Activated naive CD8-positive, alpha-beta T cell treated with anti-CD3 and anti-CD28 coated beads for 36 hours (primary cell): ENCODE measurements around the gene ITPR3. TPM values are rescaled to one million over a fixed set of nuclear protein-coding genes. Genes with fewer than 3 reads are reported as not detected.

Experiments used
- DNase-seq: peaks from one replicate; pipeline ENCODE4 v3.0.0; 2021
- H3K27ac Mint-ChIP-seq: one replicate; pipeline ENCODE4 v1.8.0; 2022; ENCODE audit warnings: mild to moderate bottlenecking, moderate library complexity, mixed read lengths
- H3K27me3 Mint-ChIP-seq: one replicate; pipeline ENCODE4 v1.8.0; 2022; ENCODE audit warnings: mild to moderate bottlenecking, mixed read lengths
- H3K36me3 Mint-ChIP-seq: one replicate; pipeline ENCODE4 v1.8.0; 2021; ENCODE audit warnings: mild to moderate bottlenecking, mixed read lengths
- H3K4me1 Mint-ChIP-seq: one replicate; pipeline ENCODE4 v1.8.0; 2021; ENCODE audit warnings: mixed read lengths
- H3K4me3 Mint-ChIP-seq: one replicate; pipeline ENCODE4 v1.8.0; 2022; ENCODE audit warnings: mild to moderate bottlenecking, moderate library complexity, mixed read lengths
- H3K9me3 Mint-ChIP-seq: one replicate; pipeline ENCODE4 v1.8.0; 2022; ENCODE audit warnings: mixed read lengths
- total RNA-seq, 2 experiments: library from RNA; stranded (reverse); gene quantifications; one replicate each; pipeline ENCODE4 v1.2.3, GENCODE V29; 2021

Gene ITPR3
- total RNA-seq, 2 experiments from 2014 or later = 35.5 to 36.6 TPM

DNA sequence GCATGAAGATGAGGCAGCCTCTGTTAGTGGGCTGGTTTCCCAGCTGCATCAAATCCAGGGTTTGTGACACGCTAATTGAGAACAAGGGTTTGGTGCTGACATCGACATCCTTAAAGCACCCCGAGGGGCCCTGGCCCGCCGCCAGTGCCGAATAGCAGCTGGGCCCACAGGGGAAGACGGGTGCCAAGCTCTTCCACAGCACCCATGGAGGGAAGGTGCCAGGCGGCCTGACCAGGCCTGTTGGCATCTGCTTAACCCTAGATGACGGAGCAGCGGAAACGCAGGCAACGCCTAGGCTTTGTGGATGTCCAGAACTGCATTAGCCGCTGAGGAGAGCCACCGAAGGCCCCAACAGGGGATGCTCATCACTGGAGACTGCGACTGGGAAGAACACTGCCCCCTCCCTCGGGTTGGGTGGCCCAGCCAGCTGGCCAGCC, 74.3 kb downstream of the ITPR3 start:
- Mint-ChIP-seq H3K27ac (peak overlapping the region; percentile 83), H3K36me3 (peaks cover 44% of the 10 kb centered on the region), H3K27me3 (no peaks in the 10 kb centered on the region), H3K9me3 (no peaks in the 10 kb centered on the region), H3K4me3 (no peak overlapping the region), H3K4me1 (peaks cover 63% of the 10 kb centered on the region)
- DNase-seq = no peak

DNA sequence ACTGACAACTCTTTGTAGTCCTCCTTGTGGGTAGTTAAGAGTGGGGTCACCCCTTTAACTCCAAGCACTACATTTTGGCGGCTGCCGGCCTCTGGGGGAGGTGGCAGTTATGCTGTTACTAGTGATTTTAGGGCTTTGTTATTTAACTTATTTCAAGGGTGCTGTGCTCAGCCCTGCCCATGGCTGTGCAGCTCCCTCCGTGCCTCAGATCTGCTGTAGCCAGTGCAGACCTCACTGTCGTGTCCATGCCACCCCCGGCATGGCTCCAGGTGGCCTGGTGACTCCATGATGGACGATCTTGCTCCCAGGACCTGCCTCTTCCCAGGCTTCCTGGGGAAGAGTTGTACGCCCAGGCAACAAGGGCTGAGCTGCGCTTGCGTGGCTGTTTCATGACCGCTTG, 75.0 kb downstream of the ITPR3 start:
- peaks cover 63% of the 10 kb centered on the region for H3K4me1 Mint-ChIP-seq
- no peaks in the 10 kb centered on the region for H3K27me3 Mint-ChIP-seq
- no peak for DNase-seq
- H3K27ac Mint-ChIP-seq = peak overlapping the region; percentile 83
- H3K4me3 Mint-ChIP-seq = no peak overlapping the region
- H3K36me3 Mint-ChIP-seq = peaks cover 41% of the 10 kb centered on the region
- H3K9me3 Mint-ChIP-seq = no peaks in the 10 kb centered on the region

DNA sequence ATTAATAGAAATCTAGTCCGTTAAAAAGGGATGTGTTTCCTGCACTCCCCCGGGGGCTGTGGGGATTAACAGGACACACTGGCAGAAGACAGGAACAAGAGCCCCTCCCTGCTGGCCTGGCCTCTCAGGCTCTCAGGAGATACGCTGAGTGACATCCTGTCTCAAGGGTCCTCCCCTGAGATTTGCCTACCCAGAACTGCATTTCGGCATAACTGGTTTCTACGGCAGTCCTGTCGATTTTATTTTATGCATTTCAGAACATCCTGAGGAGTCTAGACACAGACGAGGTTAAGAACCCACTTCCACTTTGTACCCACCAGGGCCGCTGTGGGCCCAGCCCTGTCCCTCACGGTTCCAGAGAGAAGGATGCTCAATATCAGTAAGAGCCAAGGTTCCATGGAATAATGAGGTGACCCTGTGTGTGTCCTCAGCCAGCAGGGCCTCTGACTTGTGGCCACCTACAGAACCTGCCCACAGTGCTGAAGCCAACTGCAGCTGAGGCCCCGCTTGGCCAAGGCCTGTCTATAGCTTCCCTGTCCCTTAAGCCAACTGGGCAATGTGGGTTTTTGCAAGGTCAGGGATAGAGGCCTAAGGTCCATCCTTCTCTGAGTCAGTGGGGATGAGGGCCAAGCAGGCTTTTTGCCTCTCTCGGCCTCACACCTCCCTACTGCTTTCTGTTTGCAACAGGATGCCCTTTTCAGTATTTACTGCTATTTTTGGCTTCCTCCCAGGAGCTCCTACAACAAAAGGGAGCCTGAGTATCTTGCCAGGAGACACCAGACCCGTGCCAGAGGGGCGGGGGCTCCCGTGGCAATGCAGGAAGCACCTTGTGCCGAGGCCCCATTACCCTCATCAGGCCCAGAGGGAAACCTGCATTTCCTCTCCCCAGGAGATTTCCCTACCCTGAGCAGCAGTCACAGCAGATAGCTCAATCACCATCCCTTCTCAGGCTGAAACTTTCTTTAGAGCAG, 75.7 kb downstream of the ITPR3 start:
- Mint-ChIP-seq H3K4me3 (peak overlapping the region; percentile 2), H3K27ac (peak overlapping the region; percentile 83), H3K36me3 (peaks cover 36% of the 10 kb centered on the region), H3K27me3 (no peaks in the 10 kb centered on the region), H3K9me3 (no peaks in the 10 kb centered on the region), H3K4me1 (peaks cover 58% of the 10 kb centered on the region)
- DNase-seq = no peak

DNA sequence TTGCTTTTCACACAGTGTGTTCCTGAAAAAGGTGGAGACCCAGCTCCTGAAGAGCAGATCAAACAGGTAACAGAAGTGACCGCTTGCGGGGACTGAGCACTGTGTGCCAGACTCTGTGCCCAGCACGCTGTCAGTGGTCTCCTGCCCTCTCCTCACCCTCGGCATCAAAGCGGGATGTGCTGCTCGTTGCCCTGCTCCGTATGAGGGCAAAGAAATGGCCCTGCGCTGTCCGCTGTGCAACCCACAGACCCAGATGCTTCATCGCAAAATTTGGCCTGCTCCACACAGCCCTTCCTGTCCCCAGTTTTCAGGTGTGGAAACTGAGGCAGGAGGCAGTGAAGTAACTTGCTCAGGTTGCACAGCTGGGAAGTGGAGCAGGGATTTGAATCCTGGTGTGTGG, 76.7 kb downstream of the ITPR3 start:
- H3K4me3 Mint-ChIP-seq = no peak overlapping the region
- peaks cover 28% of the 10 kb centered on the region for H3K36me3 Mint-ChIP-seq
- DNase-seq = no peak
- H3K27ac Mint-ChIP-seq = peak overlapping the region; percentile 83
- H3K4me1 Mint-ChIP-seq = peaks cover 53% of the 10 kb centered on the region
- no peaks in the 10 kb centered on the region for H3K27me3 Mint-ChIP-seq
- no peaks in the 10 kb centered on the region for H3K9me3 Mint-ChIP-seq

DNA sequence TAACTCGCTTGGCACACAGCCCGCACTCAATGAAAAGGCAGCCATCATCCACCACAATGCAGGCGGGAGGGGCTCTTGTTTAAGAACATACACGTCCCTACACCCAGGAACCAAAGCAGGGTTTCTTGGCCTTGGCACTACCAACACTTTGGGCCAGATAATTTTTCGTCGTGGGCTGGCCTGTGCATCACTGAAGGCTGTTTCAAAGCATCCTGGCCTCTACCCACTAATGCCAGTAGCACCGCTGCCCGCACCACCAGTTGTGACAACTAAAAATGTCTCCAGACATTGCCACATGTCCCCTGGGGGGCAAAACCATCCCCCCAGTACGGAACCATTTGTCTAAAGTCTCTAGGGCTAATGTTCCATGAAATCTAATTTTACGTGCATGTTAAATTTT, 77.4 kb downstream of the ITPR3 start:
- Mint-ChIP-seq H3K27ac (no peak overlapping the region), H3K4me1 (peaks cover 46% of the 10 kb centered on the region), H3K36me3 (peaks cover 26% of the 10 kb centered on the region), H3K4me3 (no peak overlapping the region), H3K9me3 (no peaks in the 10 kb centered on the region), H3K27me3 (no peaks in the 10 kb centered on the region)
- DNase-seq = no peak

DNA sequence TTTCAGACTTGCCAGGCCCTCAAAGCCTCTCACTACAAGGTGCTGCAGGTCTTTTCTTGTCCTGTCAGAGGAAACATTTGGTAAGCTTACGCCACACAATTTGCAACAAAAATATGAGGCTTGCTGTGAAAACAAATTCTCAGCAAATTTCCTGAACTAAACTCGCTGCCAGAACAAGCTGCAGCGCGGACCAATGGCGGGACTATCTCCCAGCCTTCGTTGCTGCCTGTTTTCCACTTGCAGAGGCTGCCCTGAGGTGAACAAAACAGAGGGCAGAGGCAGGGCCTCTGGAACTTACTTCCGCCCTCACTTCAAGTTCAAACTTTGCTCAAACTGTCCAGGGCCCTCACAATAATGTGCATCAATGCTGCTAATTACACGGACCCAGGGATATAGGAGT, 78.0 kb downstream of the ITPR3 start:
- Mint-ChIP-seq H3K4me1 (peaks cover 40% of the 10 kb centered on the region), H3K36me3 (peaks cover 26% of the 10 kb centered on the region), H3K27ac (no peak overlapping the region), H3K27me3 (no peaks in the 10 kb centered on the region), H3K9me3 (no peaks in the 10 kb centered on the region), H3K4me3 (no peak overlapping the region)
- no peak for DNase-seq

DNA sequence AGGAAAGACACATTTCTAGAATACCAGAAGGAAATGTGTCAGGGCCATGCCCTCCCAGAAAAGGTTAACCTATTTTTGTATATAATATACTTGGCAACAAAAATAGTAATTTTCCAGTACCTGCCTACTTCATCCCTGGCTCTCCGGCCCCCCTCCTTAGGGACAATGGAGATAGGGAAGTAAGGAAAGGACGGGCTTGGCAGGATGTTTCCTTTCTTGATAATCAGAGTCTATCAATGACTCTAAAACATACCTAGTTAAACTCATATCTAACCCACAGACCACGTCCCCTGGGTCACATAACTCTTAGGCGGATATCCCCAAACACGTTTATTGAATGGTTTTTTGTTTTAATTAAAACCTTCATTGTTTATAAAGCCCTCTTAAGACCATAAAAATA, 78.6 kb downstream of the ITPR3 start:
- H3K9me3 Mint-ChIP-seq = no peaks in the 10 kb centered on the region
- no peaks in the 10 kb centered on the region for H3K27me3 Mint-ChIP-seq
- DNase-seq = no peak
- peaks cover 34% of the 10 kb centered on the region for H3K4me1 Mint-ChIP-seq
- H3K36me3 Mint-ChIP-seq = peaks cover 26% of the 10 kb centered on the region
- no peak overlapping the region for H3K27ac Mint-ChIP-seq
- no peak overlapping the region for H3K4me3 Mint-ChIP-seq

DNA sequence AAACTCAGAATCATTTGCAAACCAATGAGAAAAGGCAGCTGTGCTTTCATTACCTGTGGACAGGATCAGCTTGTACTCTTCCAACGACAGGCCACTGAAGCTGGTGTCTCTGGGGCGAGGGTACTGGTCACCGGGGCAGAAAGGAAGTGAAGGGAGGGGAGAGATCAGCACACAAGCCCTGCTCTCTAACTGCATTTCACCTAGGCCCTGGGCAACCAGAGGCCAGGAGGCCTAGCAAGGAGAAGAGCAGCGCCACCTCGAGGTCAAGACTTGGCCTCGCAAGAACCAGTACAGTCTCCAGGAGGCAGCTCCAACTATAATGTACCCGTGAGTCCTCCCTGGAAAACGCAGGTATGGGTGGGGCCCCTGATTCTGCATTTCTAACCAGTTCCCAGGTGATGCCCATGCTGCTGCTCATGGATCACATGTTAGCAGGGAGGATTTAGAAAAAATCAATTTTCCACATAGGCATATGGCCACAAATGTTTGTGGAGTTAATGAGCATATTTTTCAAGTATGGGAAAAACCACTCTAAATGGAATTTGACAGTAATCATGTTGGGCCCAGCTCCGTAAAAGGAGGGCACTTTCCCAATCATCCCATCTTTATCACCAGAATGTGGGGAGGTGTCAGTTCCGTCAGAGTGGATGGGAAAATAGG, 79.4 kb downstream of the ITPR3 start:
- no peak overlapping the region for H3K4me3 Mint-ChIP-seq

DNA sequence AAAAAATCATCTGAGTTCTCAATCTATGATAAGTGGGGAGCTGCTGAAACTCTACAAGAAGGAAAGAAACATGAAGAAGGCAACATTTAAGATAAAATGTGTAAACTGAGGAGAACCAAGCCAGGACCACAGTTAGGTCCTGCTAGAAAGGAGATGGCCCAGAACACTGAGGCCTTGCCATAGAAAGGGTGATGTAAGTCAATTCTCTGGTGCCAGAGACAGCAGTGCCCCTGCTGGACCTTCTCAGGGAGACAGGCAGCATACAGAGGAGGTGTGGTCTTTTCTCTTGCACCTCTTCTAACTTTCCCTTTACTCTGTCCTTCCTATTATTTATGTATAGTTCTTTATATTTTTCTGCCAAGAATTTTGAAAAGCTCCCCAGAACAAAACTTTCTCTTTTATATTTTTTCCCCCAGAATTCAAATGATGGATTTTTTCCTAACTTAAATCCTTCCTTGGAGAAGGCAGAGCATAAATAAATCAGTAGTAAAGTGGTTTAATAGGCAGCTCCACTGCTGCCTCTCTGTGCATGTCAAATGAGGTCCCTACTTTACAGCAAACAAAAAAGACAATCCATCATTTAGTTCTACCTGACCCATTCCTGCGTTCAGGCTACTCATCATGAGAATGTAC, 81.3 kb downstream of the ITPR3 start:
- no peak for DNase-seq
- H3K27ac Mint-ChIP-seq = no peak overlapping the region
- no peaks in the 10 kb centered on the region for H3K27me3 Mint-ChIP-seq
- H3K36me3 Mint-ChIP-seq = peaks cover 16% of the 10 kb centered on the region
- no peaks in the 10 kb centered on the region for H3K9me3 Mint-ChIP-seq
- H3K4me1 Mint-ChIP-seq = peaks cover 12% of the 10 kb centered on the region
- no peak overlapping the region for H3K4me3 Mint-ChIP-seq

More for the DNA sequence above, 79.4 kb downstream of the ITPR3 start:
- Mint-ChIP-seq H3K27ac (peak overlapping the region; percentile 38), H3K36me3 (peaks cover 23% of the 10 kb centered on the region), H3K9me3 (no peaks in the 10 kb centered on the region), H3K4me1 (peaks cover 28% of the 10 kb centered on the region), H3K27me3 (no peaks in the 10 kb centered on the region)
- DNase-seq = peak; percentile 68

DNA sequence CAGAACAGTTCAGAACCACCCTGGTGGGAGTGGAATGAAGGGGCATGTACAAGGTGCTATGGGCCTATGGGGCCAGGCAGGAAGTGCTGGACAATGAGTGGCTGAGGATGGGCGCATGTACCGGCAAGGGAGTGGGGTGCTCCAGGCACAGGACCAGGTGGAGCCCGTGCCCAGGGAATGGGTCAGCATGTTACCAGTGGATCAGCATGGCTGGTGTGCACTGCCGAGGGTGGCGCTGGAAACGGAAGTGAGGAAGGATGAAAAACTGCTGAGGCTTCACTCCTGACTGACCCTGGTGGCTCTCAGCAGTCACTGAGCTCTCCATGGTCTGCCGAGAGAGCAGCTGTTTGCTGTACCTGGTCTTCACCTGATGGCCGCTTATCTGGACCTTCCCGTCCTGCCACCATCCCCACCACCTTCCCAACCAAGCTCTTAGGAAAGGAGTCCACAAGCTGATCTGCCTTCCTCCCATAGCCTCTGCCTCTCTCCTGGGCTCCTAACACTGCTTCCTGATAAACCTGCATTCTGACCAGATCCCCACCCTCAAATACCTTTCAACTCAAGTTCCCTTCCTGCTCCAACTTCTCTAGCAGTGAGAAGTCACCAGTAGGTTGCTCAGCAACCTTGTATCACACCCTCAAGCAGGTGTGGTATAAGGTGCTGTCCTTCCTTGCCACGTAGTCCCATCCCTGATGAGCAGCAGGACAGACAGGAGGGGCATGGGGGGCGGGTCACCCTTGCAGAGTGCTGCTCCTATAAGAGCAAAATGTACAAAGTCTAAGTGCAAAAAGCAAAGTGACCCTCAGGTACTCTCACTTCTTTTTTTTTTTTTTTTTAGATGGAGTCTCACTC, 83.3 kb downstream of the ITPR3 start:
- peaks cover 25% of the 10 kb centered on the region for H3K36me3 Mint-ChIP-seq
- no peak overlapping the region for H3K27ac Mint-ChIP-seq
- no peaks in the 10 kb centered on the region for H3K9me3 Mint-ChIP-seq
- peaks cover 21% of the 10 kb centered on the region for H3K4me1 Mint-ChIP-seq
- no peak overlapping the region for H3K4me3 Mint-ChIP-seq
- H3K27me3 Mint-ChIP-seq = no peaks in the 10 kb centered on the region
- no peak for DNase-seq

DNA sequence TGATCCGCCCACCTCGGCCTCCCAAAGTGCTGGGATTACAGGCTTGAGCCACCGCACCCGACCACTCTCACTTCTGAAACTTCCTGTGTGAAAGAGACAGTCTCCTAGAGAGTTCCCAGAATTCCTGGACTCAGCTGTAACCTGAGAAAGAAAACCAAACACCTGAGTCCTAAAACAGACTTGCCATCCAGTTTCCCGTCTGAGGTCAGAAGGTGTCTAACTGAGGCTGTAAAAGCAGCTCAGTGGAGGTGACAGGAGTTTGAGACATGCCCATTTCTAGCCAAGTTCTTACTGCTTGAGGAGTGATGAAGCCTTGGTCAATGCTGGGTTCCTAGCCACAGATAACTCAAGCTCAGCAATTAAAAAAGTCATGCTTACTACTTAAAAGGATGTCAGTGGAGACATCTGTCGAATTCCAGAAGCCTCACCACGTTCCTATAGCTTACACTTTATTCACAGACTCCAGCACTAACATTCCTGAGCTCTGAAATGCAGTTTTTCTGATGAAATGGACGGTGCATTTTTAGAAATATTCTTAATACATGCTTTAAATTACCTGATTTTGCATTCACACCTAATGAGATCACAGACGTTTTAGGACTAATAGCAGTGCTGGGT, 84.3 kb downstream of the ITPR3 start:
- Mint-ChIP-seq H3K27me3 (no peaks in the 10 kb centered on the region), H3K27ac (no peak overlapping the region), H3K4me3 (no peak overlapping the region), H3K4me1 (peaks cover 28% of the 10 kb centered on the region), H3K36me3 (peaks cover 31% of the 10 kb centered on the region), H3K9me3 (no peaks in the 10 kb centered on the region)
- DNase-seq = no peak

DNA sequence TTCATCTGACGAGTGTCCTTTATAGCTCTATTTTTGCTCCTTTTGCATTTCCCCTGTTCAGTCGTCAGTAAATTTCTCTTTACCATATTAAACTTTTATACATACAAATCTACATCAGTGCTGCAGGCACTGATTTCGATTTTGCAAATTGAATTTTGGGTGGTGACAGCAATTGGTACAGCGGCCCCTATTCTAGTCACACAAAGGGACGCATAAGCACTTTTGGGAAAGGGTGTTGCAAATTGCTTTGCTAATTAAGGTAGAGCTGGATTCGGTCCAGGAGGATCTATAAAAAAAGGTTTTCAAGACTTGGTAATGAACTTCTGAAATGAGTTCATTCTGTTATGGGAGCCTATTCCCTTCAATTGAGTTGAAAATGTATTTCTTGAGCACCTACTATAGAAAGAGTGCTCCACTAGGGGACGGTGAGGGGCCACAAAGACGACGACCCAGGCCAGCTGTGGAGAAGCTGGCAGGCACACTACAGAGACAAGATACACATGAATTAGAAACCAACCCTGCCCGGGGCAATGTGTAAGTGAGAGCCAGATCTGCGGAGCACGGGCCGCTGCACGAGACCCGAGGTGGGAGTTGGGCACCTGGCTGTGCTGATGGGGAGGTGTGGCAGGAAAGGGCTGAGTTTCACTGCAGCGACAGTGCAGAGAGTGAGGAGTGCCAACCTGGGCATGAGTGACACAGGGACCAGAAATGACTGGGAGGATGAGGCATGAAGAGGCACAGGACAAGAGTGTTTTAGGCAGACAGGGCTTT, 85.0 kb downstream of the ITPR3 start:
- Mint-ChIP-seq H3K4me1 (peaks cover 32% of the 10 kb centered on the region), H3K36me3 (peaks cover 37% of the 10 kb centered on the region), H3K27ac (no peak overlapping the region), H3K27me3 (no peaks in the 10 kb centered on the region), H3K4me3 (no peak overlapping the region), H3K9me3 (no peaks in the 10 kb centered on the region)
- no peak for DNase-seq

DNA sequence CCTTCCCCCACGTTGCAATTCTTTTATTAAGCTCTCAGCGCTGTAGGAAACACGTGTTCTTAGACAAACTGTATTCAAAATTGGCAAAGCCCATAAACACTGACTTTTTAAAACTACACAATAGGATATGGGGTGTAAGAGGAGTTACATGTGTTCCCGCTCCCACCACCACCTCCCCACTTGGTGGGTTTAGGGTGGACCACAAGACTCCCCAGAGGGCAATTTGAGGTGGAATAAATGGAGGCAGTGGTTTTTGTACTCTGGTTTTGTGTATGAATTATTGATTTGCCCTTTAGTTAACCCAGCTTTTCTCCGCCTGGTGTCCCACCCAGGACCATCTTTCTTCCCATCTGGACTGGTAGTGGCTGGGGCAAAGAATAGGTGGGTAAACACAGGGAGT, 86.6 kb downstream of the ITPR3 start:
- Mint-ChIP-seq H3K9me3 (no peaks in the 10 kb centered on the region), H3K36me3 (peaks cover 38% of the 10 kb centered on the region), H3K4me3 (no peak overlapping the region), H3K4me1 (peaks cover 35% of the 10 kb centered on the region), H3K27ac (no peak overlapping the region), H3K27me3 (no peaks in the 10 kb centered on the region)
- no peak for DNase-seq
